NT2/D1 (cell line): ENCODE measurements around the gene PGAM5.

Experiments
- YY1 ChIP-seq: IDR thresholded peaks from 2 replicates; pipeline ENCODE4 v1.6.1; 2011; ENCODE audit not compliant: insufficient read length, insufficient read depth
- ZNF274 ChIP-seq: IDR thresholded peaks from 2 replicates; pipeline ENCODE4 v1.6.1; 2011; ENCODE audit warnings: mild to moderate bottlenecking, low read depth, low read length

DNA sequence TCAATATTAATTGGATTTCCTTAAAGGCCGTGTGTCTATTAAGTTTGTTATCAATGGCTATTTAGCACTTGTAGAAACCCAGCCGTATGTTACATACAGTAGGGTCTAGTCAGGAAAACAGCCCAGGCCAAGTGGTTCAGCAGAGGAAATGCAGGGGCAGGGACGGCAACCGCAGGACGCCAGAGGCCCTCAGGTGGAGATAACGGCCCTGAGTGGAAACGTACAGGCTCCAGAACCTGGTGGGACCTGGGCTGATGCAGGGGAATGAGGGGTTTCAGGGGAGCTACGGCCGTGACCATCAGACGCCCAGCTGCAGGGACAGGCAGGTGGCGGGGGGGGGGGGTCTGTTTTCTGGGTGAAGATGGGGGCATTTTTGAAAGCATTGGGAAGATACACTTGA lies 54.7 kb downstream of the PGAM5 start:
- TF ChIP-seq YY1 (no peak), ZNF274 (no peak)
